HCT116 (cell line): ENCODE measurements around the gene KRTAP12-2. TPM values are rescaled to one million over a fixed set of nuclear protein-coding genes. Genes with fewer than 3 reads are reported as not detected.

ENCODE experiments used
- ATAC-seq: fragments of 200-7000 bp; cut with Tn5 transposase; 2 replicates; pipeline ENCODE4 v1.9.1; 2020; ENCODE audit warnings: mild to moderate bottlenecking, moderate library complexity
- BruUV-seq: library from RNA; stranded (reverse); fragments of 400-500 nt; replicated peaks from 2 replicates; lab custom pipeline; 2021; lab: Mats Ljungman, UMichigan
- CTCF ChIA-PET: fragments of 300-600 bp; sonication (Branson Sonifier 250); formaldehyde crosslinking; loops from one replicate; lab custom pipeline; 2021; ENCODE audit warnings: antibody characterized with exemption; lab: Charles Lee
- POLR2A ChIA-PET: fragments of 300-600, 350-600 bp; sonication (Branson Sonifier 250); formaldehyde crosslinking; loops from one replicate; lab custom pipeline; 2021; ENCODE audit warnings: antibody characterized with exemption; lab: Charles Lee
- RAD21 ChIA-PET, 2 experiments: fragments of 300-600 bp; sonication (Branson Sonifier 250); formaldehyde crosslinking; loops; one replicate each; lab custom pipeline; 2023; ENCODE audit warnings: low total read pairs in 2 of 2; ENCODE audit not compliant: uncharacterized antibody in 2 of 2, unreplicated experiment in 2 of 2, low non-redundant PET in 1 of 2; lab: Charles Lee
- DNase-seq: peaks from one replicate; pipeline ENCODE4 v3.0.0-alpha.2; 2010; ENCODE audit warnings: low read depth, low spot score
- H2AFZ ChIP-seq: fragments of 200-600 bp; shearing (Covaris generic), sonication (generic); 2 replicates; pipeline ENCODE4 v1.6.1; 2017; ENCODE audit warnings: low read depth, mixed run types, mixed read lengths, antibody characterized with exemption, low read length; ENCODE audit not compliant: poor library complexity, severe bottlenecking
- H3K27ac ChIP-seq: 2 replicates; pipeline ENCODE4 v1.5.1; 2012; ENCODE audit warnings: low read depth, low read length
- H3K27me3 ChIP-seq: fragments of 200-600 bp; sonication (generic); 2 replicates; pipeline ENCODE4 v1.6.1; 2016; ENCODE audit warnings: mixed run types, low read length, mixed read lengths; ENCODE audit not compliant: insufficient read depth
- H3K36me3 ChIP-seq, 2 experiments: fragments of 200-500 bp in 1 of 2; fragments of 200-600 bp in 1 of 2; sonication (Bioruptor generic) in 1 of 2; sonication (generic) in 1 of 2; 2 replicates each; pipeline versions ENCODE4 v1.5.1 to v1.6.1; 2014 to 2016; ENCODE audit warnings: low read length in 2 of 2, inconsistent platforms in 1 of 2, mixed read lengths in 1 of 2, mixed run types in 1 of 2; ENCODE audit not compliant: insufficient read depth in 2 of 2, control insufficient read depth in 1 of 2
- H3K4me1 ChIP-seq, 2 experiments: fragments of 200-600 bp in 1 of 2; sonication (generic) in 1 of 2; 2 replicates each; pipeline versions ENCODE4 v1.5.1 to v1.6.1; 2012 to 2017; ENCODE audit warnings: low read length in 2 of 2, inconsistent platforms in 1 of 2, mild to moderate bottlenecking in 1 of 2, mixed read lengths in 1 of 2, mixed run types in 1 of 2, moderate library complexity in 1 of 2; ENCODE audit not compliant: insufficient read depth in 2 of 2, control insufficient read depth in 1 of 2
- H3K4me2 ChIP-seq: fragments of 200-600 bp; sonication (generic); 2 replicates; pipeline ENCODE4 v1.6.1; 2017; ENCODE audit warnings: mixed run types, low read length, mixed read lengths
- H3K4me3 ChIP-seq, 2 experiments: fragments of 200-600 bp in 1 of 2; sonication (generic) in 1 of 2; replicated peaks in 1 of 2; 2 replicates each; pipeline ENCODE4 v1.5.1; 2011 to 2016; ENCODE audit warnings: low read length in 2 of 2, control low read depth in 1 of 2, low read depth in 1 of 2, mild to moderate bottlenecking in 1 of 2, mixed read lengths in 1 of 2, mixed run types in 1 of 2
- H3K79me2 ChIP-seq: fragments of 200-600 bp; sonication (generic); 2 replicates; pipeline ENCODE4 v1.6.1; 2017; ENCODE audit warnings: mild to moderate bottlenecking, mixed run types, low read length, moderate library complexity, mixed read lengths; ENCODE audit not compliant: insufficient read depth
- H3K9ac ChIP-seq: fragments of 200-600 bp; sonication (generic); 2 replicates; pipeline ENCODE4 v1.6.1; 2016; ENCODE audit warnings: low read length, mixed read lengths
- H3K9me2 ChIP-seq: fragments of 200-600 bp; sonication (generic), shearing (Covaris generic); 2 replicates; pipeline ENCODE4 v1.6.1; 2017; ENCODE audit warnings: mixed run types, mild to moderate bottlenecking, moderate library complexity; ENCODE audit not compliant: insufficient read depth
- H3K9me3 ChIP-seq, 2 experiments: fragments of 200-500 bp in 1 of 2; fragments of 200-600 bp in 1 of 2; sonication (Bioruptor generic) in 1 of 2; sonication (generic) in 1 of 2; 2 replicates each; pipeline ENCODE4 v1.6.1; 2014 to 2017; ENCODE audit warnings: low read length in 2 of 2, mixed read lengths in 2 of 2, inconsistent platforms in 1 of 2, low read depth in 1 of 2, mild to moderate bottlenecking in 1 of 2, mixed run types in 1 of 2, moderate library complexity in 1 of 2; ENCODE audit not compliant: control insufficient read depth in 1 of 2, insufficient read depth in 1 of 2
- H4K20me1 ChIP-seq: fragments of 200-600 bp; sonication (generic), shearing (Covaris generic); 2 replicates; pipeline ENCODE4 v1.6.1; 2017; ENCODE audit warnings: mixed run types, mild to moderate bottlenecking, moderate library complexity; ENCODE audit not compliant: insufficient read depth
- ATF3 ChIP-seq: IDR thresholded peaks from 2 replicates; pipeline ENCODE4 v1.6.1; 2012
- CBX3 ChIP-seq: IDR thresholded peaks from 2 replicates; pipeline ENCODE4 v1.6.1; 2012; ENCODE audit warnings: low read depth
- CEBPB ChIP-seq: IDR thresholded peaks from 2 replicates; pipeline ENCODE4 v1.6.1; 2012; ENCODE audit warnings: low read depth
- CTCF ChIP-seq, 3 experiments: fragments of 200-600 bp in 1 of 3; sonication (generic) in 1 of 3; IDR thresholded peaks in 2 of 3; conservative IDR thresholded peaks in 1 of 3; 2 replicates each; pipeline ENCODE4 v1.5.1; 2012 to 2017; ENCODE audit warnings: low read depth in 2 of 3, low read length in 2 of 3, antibody characterized with exemption in 1 of 3, borderline replicate concordance in 1 of 3, control low read depth in 1 of 3, mild to moderate bottlenecking in 1 of 3, mixed read lengths in 1 of 3, mixed run types in 1 of 3, moderate library complexity in 1 of 3; ENCODE audit not compliant: insufficient read depth in 1 of 3
- ELF1 ChIP-seq: IDR thresholded peaks from 2 replicates; pipeline ENCODE4 v1.6.1; 2012; ENCODE audit warnings: low read depth, borderline replicate concordance
- EZH2phosphoT487 ChIP-seq: fragments of 200-600 bp; IDR thresholded peaks from 2 replicates; pipeline ENCODE4 v1.6.1; 2018; ENCODE audit warnings: antibody characterized with exemption, borderline replicate concordance
- JUND ChIP-seq: IDR thresholded peaks from 2 replicates; pipeline ENCODE4 v1.6.1; 2012
- POLR2AphosphoS5 ChIP-seq: IDR thresholded peaks from 2 replicates; pipeline ENCODE4 v1.6.1; 2011; ENCODE audit warnings: mild to moderate bottlenecking, low read depth, low read length, moderate library complexity
- RAD21 ChIP-seq: IDR thresholded peaks from 2 replicates; pipeline ENCODE4 v1.6.1; 2012; ENCODE audit warnings: low read depth, mild to moderate bottlenecking
- SIN3A ChIP-seq: IDR thresholded peaks from 2 replicates; pipeline ENCODE4 v1.6.1; 2012; ENCODE audit warnings: low read depth
- YY1 ChIP-seq: IDR thresholded peaks from 2 replicates; pipeline ENCODE4 v1.6.1; 2011; ENCODE audit warnings: low read length, low read depth, moderate library complexity, mild to moderate bottlenecking; ENCODE audit not compliant: insufficient replicate concordance; ENCODE audit errors: extremely low read depth
- ZFX ChIP-seq: fragments of 450-650 bp; IDR thresholded peaks from 2 replicates; pipeline ENCODE4 v1.6.1; 2017
- ZNF274 ChIP-seq: fragments of 200-500 bp; sonication (Bioruptor generic); IDR thresholded peaks from 2 replicates; pipeline ENCODE4 v1.6.1; 2014; ENCODE audit warnings: mild to moderate bottlenecking, low read depth, low read length, inconsistent platforms
- intact Hi-C: fragments of 100-400 bp; cut with micrococcal nuclease; formaldehyde crosslinking; loops from 2 replicates; pipeline ENCODE4 v1.10.0; 2022
- total RNA-seq: library from RNA; stranded (reverse); gene quantifications from one replicate; pipeline ENCODE4 v1.2.1, GENCODE V29; 2021; ENCODE audit not compliant: unreplicated experiment
- TF ChIP-seq, protein P1 (sequence below): IDR thresholded peaks from 2 replicates; pipeline ENCODE4 v1.6.1; 2012
- TF ChIP-seq, protein P2 (sequence below): IDR thresholded peaks from 2 replicates; pipeline ENCODE4 v1.6.1; 2011; ENCODE audit warnings: mild to moderate bottlenecking, low read length, moderate library complexity; ENCODE audit not compliant: insufficient replicate concordance; ENCODE audit errors: extremely low read depth

Gene KRTAP12-2
- total RNA-seq, 1 experiment from 2014 or later, result not detected

DNA sequence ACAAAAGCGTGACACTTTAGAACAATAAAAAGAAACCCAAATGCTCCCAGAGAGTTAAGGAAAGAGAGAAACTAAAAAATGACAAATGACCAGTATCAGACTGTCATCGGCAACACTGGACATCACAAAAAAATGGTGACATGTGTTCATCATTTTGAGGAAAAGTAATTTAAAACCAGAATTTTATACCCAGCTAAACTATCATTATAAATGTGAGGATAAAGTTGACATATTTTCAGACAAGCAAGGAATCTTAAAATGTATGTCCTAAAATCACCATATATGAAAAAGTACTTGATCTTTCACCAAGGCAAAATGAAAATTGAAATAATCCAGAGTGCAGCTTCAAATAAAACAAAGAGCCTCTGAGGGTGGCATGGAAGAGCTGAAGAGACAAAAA lies 21.8 kb downstream of the KRTAP12-2 start:
- DNase-seq, result no peak
- Histone ChIP-seq H3K27ac (no peak overlapping the region), H3K4me3 (no peak overlapping the region), H3K9me2 (no peaks in the 10 kb centered on the region), H3K4me2 (no peak overlapping the region), H3K36me3 (no peaks in the 10 kb centered on the region), H3K27me3 (peaks cover 6% of the 10 kb centered on the region; the same call in 1 of the 2 replicates), H2AFZ (no peak overlapping the region), H3K9me3 (peaks cover 6 to 17% of the 10 kb centered on the region in 2 experiments; a peak in 2 of 4 replicates), H4K20me1 (no peaks in the 10 kb centered on the region), H3K79me2 (no peaks in the 10 kb centered on the region), H3K9ac (no peak overlapping the region), H3K4me1 (no peaks in the 10 kb centered on the region)
- no peak for ATAC-seq
- no TSS peak for BruUV-seq
- ChIA-PET POLR2A (no interaction called here), CTCF (no interaction called here), RAD21 (no interaction called here)
- intact Hi-C loops, result no loop called here
- no peak for TF ChIP-seq CBX3

DNA sequence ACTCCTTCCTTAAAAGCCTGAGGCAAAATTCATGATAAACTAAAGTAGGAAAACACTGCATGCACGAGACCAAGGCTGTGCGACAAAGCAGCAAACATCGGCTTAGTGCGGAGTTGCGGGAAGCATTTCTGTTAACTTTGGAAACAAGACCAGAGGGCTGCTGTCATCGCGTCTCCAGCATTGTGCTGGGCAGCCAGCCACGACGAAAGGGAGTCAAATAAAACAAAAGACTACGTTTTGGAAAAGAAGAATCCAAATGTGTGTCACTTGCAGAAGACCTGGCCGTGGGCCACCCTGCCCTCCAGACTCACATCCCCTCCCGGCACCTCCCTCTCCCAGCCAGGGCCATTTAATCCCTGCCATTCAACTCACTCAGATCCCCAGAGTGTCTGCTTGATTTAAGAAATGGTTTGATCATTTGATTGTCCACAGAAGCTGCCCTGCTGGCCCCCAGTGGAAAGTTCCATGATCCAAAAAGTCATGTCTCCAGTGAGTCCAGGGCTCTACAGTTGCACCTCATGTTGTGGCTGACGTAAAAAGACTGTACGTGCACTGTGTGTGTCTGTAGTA lies 22.9 kb downstream of the KRTAP12-2 start:
- Histone ChIP-seq H3K9me2 (no peaks in the 10 kb centered on the region), H3K9ac (no peak overlapping the region), H3K27ac (no peak overlapping the region), H3K9me3 (peaks cover 6 to 17% of the 10 kb centered on the region in 2 experiments; a peak in 2 of 4 replicates), H3K79me2 (no peaks in the 10 kb centered on the region), H4K20me1 (no peaks in the 10 kb centered on the region), H2AFZ (no peak overlapping the region), H3K36me3 (no peaks in the 10 kb centered on the region), H3K4me3 (no peak overlapping the region), H3K4me2 (no peak overlapping the region), H3K27me3 (peaks cover 6% of the 10 kb centered on the region; the same call in 1 of the 2 replicates), H3K4me1 (no peaks in the 10 kb centered on the region)
- DNase-seq (no peak), ATAC-seq (no peak)
- intact Hi-C loops, result no loop called here
- ChIA-PET RAD21 (no interaction called here), CTCF (no interaction called here), POLR2A (no interaction called here)
- BruUV-seq, result no TSS peak
- TF ChIP-seq, protein P1, sequence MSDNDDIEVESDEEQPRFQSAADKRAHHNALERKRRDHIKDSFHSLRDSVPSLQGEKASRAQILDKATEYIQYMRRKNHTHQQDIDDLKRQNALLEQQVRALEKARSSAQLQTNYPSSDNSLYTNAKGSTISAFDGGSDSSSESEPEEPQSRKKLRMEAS, result no peak
- TF ChIP-seq ELF1 (no peak), SIN3A (no peak), YY1 (no peak), JUND (no peak), CEBPB (no peak), ATF3 (no peak), ZFX (no peak), RAD21 (no peak), POLR2AphosphoS5 (no peak), EZH2phosphoT487 (no peak), CTCF (IDR thresholded peaks at IDR 0.05 in 2 of 3, conservative IDR thresholded peaks at IDR 0.05 in 1 of 3; ENCODE audit: borderline replicate concordance in 1 of 3, insufficient read depth in 1 of 3, low read depth in 2 of 3, low read length in 2 of 3) (no peak), ZNF274 (no peak)
- TF ChIP-seq, protein P2, sequence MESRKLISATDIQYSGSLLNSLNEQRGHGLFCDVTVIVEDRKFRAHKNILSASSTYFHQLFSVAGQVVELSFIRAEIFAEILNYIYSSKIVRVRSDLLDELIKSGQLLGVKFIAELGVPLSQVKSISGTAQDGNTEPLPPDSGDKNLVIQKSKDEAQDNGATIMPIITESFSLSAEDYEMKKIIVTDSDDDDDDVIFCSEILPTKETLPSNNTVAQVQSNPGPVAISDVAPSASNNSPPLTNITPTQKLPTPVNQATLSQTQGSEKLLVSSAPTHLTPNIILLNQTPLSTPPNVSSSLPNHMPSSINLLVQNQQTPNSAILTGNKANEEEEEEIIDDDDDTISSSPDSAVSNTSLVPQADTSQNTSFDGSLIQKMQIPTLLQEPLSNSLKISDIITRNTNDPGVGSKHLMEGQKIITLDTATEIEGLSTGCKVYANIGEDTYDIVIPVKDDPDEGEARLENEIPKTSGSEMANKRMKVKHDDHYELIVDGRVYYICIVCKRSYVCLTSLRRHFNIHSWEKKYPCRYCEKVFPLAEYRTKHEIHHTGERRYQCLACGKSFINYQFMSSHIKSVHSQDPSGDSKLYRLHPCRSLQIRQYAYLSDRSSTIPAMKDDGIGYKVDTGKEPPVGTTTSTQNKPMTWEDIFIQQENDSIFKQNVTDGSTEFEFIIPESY, result no peak
